ENCODE data around the gene COX8A.
"Not testable (repeated sequence)": the region's sequence is repeated elsewhere in the genome, so short reads cannot be mapped to it uniquely, and the experiment has no call there.

Gene COX8A, protein sequence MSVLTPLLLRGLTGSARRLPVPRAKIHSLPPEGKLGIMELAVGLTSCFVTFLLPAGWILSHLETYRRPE

DNA sequence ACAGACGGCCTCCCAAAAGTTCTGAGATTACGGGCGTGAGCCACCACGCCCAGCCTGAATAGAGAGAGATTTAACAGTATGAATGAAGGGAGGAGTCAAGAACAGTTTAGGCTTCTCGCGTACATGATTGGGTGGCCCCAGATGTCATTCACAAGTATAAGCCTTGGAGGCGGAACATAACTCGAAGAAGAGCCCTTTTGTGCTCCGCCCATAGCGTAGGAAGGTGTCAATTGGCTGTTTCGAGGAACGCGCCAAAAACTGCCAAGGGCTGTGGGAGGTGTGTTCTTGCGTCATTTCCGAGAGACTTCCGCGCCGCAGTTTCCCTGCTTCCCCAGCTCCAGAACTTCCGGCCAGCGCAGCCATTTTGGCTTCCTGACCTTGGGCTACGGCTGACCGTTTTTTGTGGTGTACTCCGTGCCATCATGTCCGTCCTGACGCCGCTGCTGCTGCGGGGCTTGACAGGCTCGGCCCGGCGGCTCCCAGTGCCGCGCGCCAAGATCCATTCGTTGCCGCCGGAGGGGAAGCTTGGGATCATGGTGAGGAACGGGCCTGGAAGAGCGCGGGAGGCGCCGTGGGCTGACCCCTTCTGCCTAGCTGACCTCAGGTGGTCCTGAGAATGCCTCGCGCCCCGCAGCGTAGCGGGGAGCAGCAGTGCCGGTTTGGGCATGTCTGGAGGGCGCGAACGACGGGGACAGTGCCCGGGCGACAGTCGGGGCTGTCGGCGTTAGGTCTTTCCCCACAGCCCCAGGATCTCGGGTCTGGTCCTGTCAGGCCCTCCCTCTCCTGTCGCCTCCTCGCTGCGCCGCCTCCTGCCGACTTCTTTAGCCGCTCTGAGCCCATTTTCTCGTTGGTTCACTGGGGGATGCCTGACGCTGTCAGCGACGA lies at the start of gene COX8A:
Gene COX8A (plus strand): TSS at position 362 of the 885 bp plus-strand sequence. CDS start 61 bp downstream, at position 423.
- peak; percentile 81 to 97 for DNase-seq (ENCODE audit: extremely low read depth in 1 of 2, low read depth in 1 of 2)

DNA sequence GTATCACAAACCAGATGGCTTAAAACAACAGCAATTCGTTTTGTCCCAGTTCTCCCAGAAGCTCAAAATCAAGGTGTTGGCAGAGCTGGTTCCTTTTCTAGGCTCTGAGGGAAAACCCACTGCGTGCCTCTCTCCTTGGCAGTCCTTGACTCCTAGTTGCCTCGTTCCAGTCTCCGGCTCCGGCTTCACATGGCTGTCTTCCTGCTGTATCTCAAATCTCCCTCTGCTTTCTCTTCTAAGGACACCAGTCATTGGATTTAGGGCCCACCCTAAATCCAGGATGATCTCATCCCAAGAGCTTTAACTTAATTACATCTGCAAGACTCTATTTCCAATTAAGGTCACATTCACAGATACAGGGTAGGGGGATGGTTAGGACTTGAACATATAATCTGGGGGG lies 44.8 kb upstream of the COX8A start:
- no peak for DNase-seq (ENCODE audit: extremely low read depth in 1 of 2, low read depth in 1 of 2)

DNA sequence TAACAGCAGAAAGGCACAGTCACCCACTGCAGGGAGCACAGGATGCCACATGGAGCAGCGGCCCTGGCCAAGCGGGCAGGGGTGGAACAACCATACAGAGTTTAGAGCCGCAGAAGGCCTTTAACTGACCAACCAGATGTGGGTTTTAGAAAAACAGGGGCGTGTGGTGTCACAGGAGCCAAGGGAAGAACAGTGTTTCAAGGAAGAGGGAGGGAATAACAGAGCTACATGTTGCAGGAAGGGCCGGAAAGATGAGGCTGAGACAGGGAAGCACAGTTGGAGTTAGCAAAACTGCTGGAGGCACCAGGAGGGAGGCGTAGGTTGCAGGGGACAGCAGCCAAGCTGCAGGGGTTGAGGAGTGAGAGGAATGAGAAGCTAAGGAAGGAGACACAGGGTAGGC lies 43.4 kb upstream of the COX8A start:
- no peak for DNase-seq (ENCODE audit: extremely low read depth in 1 of 2, low read depth in 1 of 2)

DNA sequence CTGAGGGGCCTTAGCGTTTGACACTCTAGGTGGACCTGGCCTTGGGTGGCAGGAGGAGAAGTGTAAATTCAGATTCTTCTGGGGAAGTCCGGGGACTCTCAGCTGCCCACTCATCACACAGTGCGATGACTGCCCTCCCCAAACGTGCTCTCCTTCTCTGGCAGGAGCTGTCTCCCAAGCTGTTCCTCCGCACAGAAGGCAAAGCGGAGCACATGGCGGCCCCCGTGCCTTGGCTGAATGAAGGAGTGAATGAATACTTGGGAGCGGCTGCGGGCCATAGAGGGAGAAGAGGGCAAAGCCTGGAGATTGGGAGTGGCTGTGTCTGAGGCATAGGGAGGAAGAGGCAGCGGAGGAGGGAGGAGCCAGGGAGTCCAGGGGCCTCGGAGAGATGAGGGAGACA lies 42.5 kb upstream of the COX8A start:
- DNase-seq (ENCODE audit: extremely low read depth in 1 of 2, low read depth in 1 of 2), result no peak

DNA sequence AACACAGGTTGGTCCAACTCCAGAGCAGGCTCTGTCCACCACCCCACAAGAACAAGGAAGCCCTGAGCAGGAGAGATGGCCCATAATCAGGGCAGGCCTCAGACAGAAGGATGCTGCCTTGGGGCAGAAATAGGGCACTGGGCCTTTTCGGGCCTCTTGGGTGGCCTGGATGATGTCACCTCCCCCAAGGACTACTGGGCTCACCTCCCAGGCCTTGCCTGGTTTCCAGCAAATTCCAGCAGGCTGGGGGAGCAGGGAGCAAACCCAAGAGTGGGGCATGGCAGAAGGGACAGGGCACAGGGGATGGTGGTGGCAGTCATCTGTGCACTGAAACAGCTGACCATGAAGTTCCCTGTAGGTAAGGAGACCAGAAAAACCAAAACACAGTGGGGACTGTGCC lies 41.0 kb upstream of the COX8A start:
- DNase-seq (ENCODE audit: extremely low read depth in 1 of 2, low read depth in 1 of 2), result no peak

DNA sequence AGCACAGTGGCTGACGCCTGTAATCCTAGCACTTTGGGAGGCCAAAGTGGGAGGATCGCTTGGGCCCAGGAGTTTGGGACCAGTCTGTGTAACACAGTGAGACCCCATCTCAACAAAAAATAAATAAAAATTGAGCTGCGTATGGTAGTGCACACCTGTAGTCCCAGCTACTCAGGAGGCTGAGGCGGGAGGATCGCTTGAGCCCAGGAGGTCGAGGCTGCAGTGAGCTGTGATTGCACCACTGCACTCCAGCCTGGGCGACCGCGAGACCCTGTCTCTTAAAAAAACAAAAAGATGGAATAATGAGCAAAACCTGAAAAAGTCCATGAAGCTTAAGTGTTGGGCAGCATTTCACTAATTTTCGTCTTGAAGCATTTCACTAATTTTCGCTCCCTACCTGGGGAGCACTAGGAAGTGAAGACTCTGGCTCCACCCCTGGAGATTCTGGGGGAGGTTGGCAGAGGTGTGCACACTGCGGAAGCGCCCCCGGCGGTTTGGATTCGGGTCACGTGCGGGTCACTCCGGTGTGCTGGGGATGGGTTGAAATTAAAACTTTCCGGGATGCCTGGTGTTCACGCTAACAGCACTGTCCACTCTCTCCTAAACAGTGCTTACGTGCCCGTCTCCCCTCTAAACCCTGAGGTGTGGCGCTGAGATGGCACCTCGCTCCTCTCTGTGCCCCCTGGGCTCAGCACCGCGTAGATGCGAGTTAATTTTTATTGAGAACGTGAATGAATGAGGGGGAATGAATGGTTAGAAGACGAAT lies 36.5 kb upstream of the COX8A start:
- DNase-seq (ENCODE audit: extremely low read depth in 1 of 2, low read depth in 1 of 2), result no peak

DNA sequence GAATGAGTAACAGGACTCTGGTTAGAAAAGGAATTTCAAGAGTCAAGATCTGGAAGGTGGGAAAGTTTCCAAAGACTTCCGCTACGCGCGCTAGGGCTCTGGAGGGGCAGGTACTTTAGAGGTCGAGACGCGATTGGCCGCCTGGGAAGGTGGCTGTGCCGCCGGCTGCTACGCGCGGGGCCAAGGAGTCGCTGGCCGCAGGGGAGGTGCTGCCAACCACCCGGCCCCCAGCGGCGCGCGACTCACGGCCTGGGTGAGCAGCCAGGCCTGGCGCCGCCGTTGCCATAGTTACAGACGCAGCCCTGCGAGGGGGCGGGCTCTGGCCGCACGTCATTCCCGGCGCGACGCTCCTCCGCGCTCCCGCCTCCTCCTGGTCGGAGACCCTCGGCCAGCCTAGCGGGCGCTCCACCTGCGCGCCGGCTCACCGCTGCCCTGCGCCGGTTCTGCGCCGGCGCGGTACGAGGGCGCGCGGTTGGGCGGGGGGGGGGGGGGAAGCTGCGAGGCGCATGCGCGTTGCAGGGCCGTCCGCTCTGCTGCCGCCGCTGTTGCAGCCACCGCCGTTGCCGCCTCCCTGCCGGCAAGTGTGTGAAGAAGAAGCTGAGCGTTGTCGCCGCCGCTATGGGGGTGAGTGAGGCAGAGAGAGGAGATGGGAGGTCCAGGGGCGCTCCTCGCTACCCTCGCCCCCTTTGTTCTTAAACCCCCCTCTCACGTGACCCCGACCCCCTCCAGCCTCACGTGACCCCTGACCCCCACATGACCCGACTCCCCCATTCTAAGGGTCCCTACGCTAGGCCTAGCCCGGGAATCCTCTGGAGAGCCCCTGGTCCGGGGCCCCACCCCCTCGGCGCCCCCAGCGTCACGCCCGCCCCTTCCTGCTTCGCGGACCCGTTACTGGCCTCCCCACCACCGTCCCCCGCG lies 35.7 kb upstream of the COX8A start, which contains the start of gene NAA40:
Gene NAA40 (plus strand): TSS at position 524 of the 918 bp plus-strand sequence. CDS start 95 bp downstream, at position 619.
- DNase-seq (ENCODE audit: extremely low read depth in 1 of 2, low read depth in 1 of 2), result peak; percentile 93 to 94

DNA sequence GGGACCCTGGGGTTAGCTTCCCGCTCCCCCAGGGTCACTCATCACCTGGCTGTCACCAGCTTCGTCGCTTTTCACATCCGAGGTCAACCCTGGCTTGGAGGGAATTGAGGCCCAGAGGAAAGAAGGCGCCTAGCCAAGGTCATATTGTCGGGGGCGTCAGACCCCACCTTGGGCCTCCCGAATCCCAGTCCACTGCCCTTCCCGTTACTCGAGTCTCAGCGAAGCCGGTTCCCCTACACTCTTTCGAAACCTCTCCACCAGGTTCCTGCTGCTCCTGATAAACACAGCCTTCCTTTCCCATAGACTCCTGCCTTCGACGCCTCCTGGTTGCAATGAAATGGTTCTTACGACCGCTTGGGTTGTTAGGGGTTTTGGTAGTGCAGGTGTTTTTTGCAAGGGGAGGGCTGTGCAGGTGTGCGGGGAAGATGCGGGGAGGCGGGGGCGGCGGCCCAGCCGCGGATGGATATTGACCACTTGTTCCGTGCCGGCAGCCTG lies 35.0 kb upstream of the COX8A start:
- DNase-seq (ENCODE audit: extremely low read depth in 1 of 2, low read depth in 1 of 2), result no peak

DNA sequence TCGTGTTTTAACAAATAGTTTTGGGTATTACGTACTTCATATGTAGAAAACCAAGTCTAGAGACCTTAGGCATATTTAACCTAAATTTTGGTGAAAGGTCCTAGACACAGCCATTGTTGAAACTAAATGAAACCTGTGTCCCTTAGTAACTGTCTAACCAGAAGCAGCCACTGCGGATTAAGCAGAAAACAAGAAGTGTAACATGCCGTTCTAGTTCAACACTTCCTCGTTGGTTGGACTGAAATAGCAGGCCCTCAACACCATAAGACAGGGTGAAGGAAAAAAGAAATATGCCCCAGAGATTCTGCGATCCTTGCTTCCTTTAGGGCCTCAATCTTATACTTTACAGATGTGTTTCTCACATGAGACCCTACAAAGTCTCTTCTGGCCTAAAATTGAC lies 33.6 kb upstream of the COX8A start:
- no peak for DNase-seq (ENCODE audit: extremely low read depth in 1 of 2, low read depth in 1 of 2)

DNA sequence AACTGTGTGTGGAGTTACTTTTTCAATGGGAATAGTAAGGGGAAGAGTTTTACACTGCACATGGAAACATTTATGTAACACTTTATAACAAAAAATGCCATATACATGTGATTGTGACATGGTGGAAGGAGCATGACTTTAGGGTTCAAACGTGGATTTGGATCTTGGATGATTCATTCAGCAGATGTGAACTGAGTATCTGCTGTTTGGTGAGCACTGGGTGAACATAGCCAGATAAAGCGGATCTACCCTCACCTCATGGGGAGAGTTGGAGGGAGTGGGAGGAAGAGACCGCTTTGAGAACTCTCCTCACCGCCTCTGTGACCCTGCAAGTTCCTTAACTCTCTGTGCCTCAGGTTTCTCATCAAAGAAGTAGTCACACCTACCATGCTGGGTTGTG lies 32.5 kb upstream of the COX8A start:
- no peak for DNase-seq (ENCODE audit: extremely low read depth in 1 of 2, low read depth in 1 of 2)

DNA sequence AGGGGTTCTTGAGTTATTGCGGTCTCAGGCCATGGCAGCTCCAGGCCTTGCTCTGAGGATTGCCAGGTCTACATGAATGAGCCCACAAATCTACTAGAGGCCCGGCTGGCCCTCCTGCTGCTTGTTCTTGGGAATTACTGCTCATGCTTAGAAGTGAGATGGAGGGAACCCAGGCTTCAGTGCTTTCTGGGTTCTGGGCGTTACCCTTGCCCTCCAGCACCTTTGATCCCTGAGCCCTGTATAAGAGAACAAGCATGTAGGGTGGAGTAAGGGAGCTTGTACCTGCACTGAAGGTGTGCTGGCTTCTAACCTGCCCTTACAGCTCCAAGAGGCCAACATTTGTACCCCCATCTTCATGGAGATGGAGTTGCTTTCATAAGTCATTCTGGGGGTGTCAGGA lies 31.6 kb upstream of the COX8A start:
- no peak for DNase-seq (ENCODE audit: extremely low read depth in 1 of 2, low read depth in 1 of 2)

DNA sequence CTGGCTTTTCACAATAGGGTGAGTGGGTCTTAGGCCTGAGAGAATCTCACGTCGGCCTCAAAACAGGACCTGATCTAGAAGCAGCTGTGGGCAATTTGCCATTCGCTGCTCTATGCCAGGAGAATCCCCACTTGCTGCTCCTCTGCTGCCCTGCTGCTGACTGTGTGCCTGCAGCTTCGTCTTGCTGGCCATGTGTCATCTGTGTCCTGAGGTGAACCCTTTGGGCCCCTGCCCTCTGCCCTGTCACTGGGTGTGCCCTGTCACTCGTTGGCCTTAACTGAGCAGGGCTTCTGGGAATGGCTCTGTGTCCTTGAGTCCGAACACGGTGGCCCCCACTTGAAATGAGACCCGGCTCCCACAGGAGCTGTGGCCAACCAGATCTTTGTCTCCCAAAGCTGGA lies 29.4 kb upstream of the COX8A start:
- no peak for DNase-seq (ENCODE audit: extremely low read depth in 1 of 2, low read depth in 1 of 2)

DNA sequence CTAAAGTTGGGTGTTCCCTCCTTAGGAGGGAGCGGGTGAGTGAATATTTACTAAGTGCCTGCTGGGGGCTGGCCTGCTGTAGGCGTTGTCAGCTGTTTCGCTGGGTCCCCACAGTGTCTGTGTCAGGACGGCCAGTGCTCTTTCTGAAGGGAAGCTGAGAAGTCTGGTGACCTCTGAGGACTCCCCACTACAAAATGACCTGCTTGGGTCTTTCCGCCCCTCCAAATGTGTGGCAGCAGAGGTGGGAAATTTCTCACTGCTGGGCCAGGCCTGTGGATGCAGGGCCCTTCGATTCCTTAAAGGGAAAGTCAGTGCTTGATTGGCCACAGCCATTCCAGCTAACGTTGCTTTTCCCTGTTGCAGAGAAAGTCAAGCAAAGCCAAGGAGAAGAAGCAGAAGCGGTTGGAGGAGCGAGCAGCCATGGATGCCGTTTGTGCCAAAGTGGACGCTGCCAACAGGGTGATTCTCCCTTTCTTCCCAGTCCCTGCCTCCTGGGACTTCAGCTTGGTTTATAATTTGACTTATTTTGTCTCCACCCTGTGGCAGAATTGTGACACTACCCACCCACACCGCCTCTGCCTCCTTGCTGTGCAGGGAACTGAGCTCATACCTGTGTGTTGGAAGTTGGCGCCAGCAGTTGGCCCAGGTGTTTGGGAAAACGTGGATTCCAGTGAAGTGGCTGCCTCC lies 28.8 kb upstream of the COX8A start:
- peak in 1 of 2 donors; percentile 15 for DNase-seq (ENCODE audit: extremely low read depth in 1 of 2, low read depth in 1 of 2)

DNA sequence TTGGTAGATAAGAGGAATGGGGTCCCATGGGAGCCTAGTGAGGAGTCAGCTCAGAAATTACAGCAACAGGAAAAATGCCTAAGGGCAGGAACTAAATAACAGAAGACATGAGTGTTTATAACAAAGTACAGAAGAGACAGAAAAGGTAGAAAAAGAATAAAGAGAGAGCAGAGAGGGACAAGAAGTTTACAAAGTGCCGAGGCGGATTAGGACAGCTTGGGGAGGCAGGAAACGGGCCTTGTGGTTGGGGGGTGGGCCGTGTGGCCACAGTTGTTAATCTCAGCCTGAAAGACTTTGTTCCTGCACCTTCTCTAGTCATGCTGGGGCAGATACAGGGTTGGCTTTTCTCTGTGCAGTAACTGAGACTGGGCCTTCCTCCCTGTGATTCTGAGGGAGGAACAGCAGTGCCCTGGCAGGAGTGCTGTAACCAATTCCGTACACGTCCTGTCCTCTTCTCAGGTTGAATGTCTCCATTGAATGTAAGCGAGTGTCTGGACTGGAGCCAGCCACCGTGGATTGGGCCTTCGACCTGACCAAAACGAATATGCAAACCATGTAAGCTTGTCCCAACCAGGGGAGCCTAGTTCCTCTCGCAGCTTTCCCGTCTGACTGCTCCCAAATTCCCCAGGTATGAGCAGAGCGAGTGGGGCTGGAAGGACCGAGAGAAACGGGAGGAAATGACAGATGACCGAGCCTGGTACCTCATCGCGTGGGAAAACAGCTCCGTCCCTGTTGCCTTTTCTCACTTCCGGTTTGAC lies 22.5 kb upstream of the COX8A start:
- DNase-seq (ENCODE audit: extremely low read depth in 1 of 2, low read depth in 1 of 2), result no peak

DNA sequence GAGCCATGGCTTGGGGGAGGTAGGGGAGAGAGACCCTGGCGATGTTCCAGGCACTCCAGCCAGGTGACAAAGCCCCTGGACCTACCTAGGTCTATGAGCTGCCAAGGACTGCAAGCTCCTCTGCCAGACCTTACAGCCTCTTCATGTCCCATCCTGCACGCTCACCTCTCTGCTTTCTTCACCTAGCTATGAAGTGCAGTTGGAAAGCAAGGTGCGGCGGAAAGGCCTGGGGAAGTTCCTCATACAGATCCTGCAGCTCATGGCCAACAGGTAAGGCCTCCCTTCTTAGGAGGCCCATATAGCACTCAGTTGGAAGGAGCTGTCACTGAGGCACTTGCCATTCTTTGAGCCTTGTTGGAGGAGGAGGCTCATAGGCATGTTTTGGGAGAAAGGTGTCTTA lies 21.9 kb upstream of the COX8A start:
- DNase-seq (ENCODE audit: extremely low read depth in 1 of 2, low read depth in 1 of 2), result no peak

DNA sequence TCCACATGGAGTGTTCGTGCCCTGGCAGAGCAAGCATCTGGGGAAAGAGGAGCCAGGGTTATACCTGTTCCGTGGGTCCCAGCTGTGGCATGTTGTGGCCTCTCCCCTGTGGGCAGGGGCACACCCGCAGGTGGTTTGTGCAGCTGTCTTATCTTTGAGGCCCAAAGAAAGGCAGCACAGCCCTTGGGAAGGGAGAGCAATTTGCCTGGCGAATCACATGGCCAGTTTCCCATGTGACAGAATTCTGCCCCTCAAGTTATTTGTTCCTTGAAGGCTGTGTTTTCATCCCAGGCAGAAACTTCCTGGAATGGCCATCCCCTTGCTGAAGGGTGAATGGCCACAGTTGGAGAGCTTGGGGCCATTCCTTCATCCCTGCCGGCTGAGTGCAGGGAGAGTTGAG lies 16.4 kb upstream of the COX8A start:
- DNase-seq (ENCODE audit: extremely low read depth in 1 of 2, low read depth in 1 of 2), result no peak

DNA sequence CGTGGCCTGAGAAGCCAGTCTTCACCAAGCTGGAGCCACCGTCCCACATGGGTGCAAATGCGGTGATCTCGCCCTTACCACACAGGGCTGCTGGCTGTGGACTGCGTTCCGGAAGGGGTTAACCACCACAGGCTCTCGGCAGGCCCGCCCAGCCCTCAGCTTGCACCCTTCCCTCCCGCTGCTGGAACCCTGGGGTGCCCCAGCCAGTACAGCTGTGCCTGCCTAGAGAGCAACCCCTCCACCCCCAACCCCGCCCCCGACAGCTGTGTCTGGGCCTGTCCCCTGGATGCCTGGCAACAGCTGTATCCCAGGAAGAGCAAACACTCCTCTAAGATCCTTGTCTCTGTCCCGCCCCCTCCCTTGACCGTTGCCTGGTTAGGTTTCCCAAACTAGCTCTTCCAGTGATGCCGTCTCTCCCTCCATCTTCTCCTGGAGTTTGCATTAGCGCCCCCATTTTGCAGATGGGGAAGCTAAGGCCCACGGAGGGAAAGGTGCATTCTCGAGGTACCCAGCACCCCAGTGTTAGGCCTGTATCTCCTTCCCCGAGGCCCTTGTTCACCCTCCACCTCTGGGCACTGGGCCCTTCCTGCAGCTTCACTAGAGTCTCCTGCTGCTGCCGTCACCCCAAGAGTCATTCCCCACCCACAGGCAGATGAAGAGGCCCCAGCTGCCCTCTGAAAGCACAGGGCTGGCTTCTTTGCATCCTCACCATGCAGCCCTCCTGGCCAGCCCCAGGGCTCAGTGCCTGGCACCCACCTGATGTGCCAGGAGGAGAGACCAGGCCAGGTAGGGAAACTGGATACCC lies 12.6 kb upstream of the COX8A start:
- no peak for DNase-seq (ENCODE audit: extremely low read depth in 1 of 2, low read depth in 1 of 2)

DNA sequence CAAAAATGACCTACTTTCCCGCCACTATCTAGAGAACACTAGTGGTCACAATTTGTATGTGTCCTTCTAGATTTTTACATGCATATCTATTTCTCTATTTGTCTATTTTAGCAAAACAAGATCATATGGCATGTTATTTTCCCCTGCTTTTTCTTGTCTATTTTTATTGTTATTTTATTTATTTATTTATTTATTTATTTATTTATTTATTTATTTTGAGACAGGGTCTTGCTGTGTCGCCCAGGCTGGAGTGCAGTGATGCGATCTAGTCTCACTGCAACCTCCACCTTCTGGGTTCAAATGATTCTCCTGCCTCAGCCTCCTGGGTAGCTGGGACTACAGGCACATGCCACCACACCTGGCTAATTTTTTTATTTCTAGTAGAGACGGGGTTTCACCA lies 10.5 kb upstream of the COX8A start:
- not testable (repeated sequence) for DNase-seq (ENCODE audit: extremely low read depth in 1 of 2, low read depth in 1 of 2)

Data from stimulated activated CD8-positive, alpha-beta memory T cell treated with anti-CD3 and anti-CD28 coated beads, Interleukin-7, amount 100 ng/mL, for 48 hours (primary cell).